Trophoblast cell (in vitro differentiated cells and primary cell): ENCODE data around the gene CLPTM1L.

Source experiments
- DNase-seq, 2 donors: peaks; one replicate each; pipeline ENCODE4 v3.0.0-alpha.2; 2016
- H2AFZ ChIP-seq: 2 replicates; pipeline ENCODE4 v1.6.1; 2013; ENCODE audit warnings: low read length, moderate library complexity, mild to moderate bottlenecking; ENCODE audit not compliant: insufficient read depth, poor library complexity
- H2AK5ac ChIP-seq: 2 replicates; pipeline ENCODE4 v1.6.1; 2013; ENCODE audit warnings: mild to moderate bottlenecking, low read length
- H2BK120ac ChIP-seq: 2 replicates; pipeline ENCODE4 v1.6.1; 2013; ENCODE audit warnings: low read length, mild to moderate bottlenecking, moderate library complexity; ENCODE audit not compliant: insufficient read depth, poor library complexity
- H2BK12ac ChIP-seq: 2 replicates; pipeline ENCODE4 v1.6.1; 2013; ENCODE audit warnings: mild to moderate bottlenecking, low read length, moderate library complexity
- H2BK5ac ChIP-seq: 2 replicates; pipeline ENCODE4 v1.6.1; 2013; ENCODE audit warnings: low read length, low read depth, moderate library complexity, mild to moderate bottlenecking; ENCODE audit not compliant: poor library complexity
- H3K14ac ChIP-seq: 2 replicates; pipeline ENCODE4 v1.6.1; 2013; ENCODE audit warnings: mild to moderate bottlenecking, low read length
- H3K18ac ChIP-seq: 2 replicates; pipeline ENCODE4 v1.6.1; 2013; ENCODE audit warnings: mild to moderate bottlenecking, low read length
- H3K23ac ChIP-seq: 2 replicates; pipeline ENCODE4 v1.6.1; 2013; ENCODE audit warnings: low read length
- H3K27ac ChIP-seq: 2 replicates; pipeline ENCODE4 v1.5.1; 2013; ENCODE audit warnings: low read depth, mild to moderate bottlenecking, inconsistent platforms, low read length, moderate library complexity
- H3K27me3 ChIP-seq: 2 replicates; pipeline ENCODE4 v1.6.1; 2013; ENCODE audit warnings: inconsistent platforms, mild to moderate bottlenecking, low read length, moderate library complexity; ENCODE audit not compliant: insufficient read depth
- H3K36me3 ChIP-seq, 2 experiments: 1 replicate in 1 of 2; 2 replicates in 1 of 2; pipeline ENCODE4 v1.6.1; 2013; ENCODE audit warnings: low read length in 2 of 2, mild to moderate bottlenecking in 2 of 2, moderate library complexity in 1 of 2; ENCODE audit not compliant: insufficient read depth in 2 of 2, control insufficient read depth in 1 of 2
- H3K4ac ChIP-seq: 2 replicates; pipeline ENCODE4 v1.6.1; 2013; ENCODE audit warnings: low read depth, mild to moderate bottlenecking, low read length, moderate library complexity
- H3K4me1 ChIP-seq, 2 experiments: 1 replicate in 1 of 2; 2 replicates in 1 of 2; pipeline ENCODE4 v1.6.1; 2013; ENCODE audit warnings: low read length in 2 of 2, mild to moderate bottlenecking in 2 of 2, moderate library complexity in 1 of 2; ENCODE audit not compliant: insufficient read depth in 2 of 2, control insufficient read depth in 1 of 2
- H3K4me2 ChIP-seq: 2 replicates; pipeline ENCODE4 v1.6.1; 2013; ENCODE audit warnings: inconsistent platforms, mild to moderate bottlenecking, low read length, moderate library complexity
- H3K4me3 ChIP-seq: 2 replicates; pipeline ENCODE4 v1.5.1; 2013; ENCODE audit warnings: mild to moderate bottlenecking, low read depth, low read length, inconsistent platforms
- H3K79me1 ChIP-seq: one replicate; pipeline ENCODE4 v1.6.1; 2013; ENCODE audit warnings: low read length
- H3K79me2 ChIP-seq: 2 replicates; pipeline ENCODE4 v1.6.1; 2013; ENCODE audit warnings: low read length, mild to moderate bottlenecking; ENCODE audit not compliant: control insufficient read depth, insufficient read depth, poor library complexity
- H3K9ac ChIP-seq: 2 replicates; pipeline ENCODE4 v1.6.1; 2013; ENCODE audit warnings: mild to moderate bottlenecking, low read length
- H3K9me3 ChIP-seq: 2 replicates; pipeline ENCODE4 v1.6.1; 2013; ENCODE audit warnings: low read depth, mild to moderate bottlenecking, control low read depth, inconsistent platforms, low read length; ENCODE audit not compliant: insufficient read depth
- H4K12ac ChIP-seq: 2 replicates; pipeline ENCODE4 v1.6.1; 2013; ENCODE audit warnings: low read depth, mild to moderate bottlenecking, low read length, moderate library complexity
- H4K8ac ChIP-seq: 2 replicates; pipeline ENCODE4 v1.6.1; 2013; ENCODE audit warnings: low read depth, mild to moderate bottlenecking, low read length, moderate library complexity
- H4K91ac ChIP-seq: one replicate; pipeline ENCODE4 v1.6.1; 2013; ENCODE audit warnings: low read depth, mild to moderate bottlenecking, low read length, moderate library complexity
- WGBS: extraction: QIAGEN DNeasy Blood & Tissue Kit; methylation state at CpG from one replicate; pipeline ENCODE4 v1.1.7; 2013; ENCODE audit warnings: missing lambda C conversion rate; ENCODE audit not compliant: insufficient read length, insufficient coverage; ENCODE audit errors: extremely low coverage; 5-methylcytosine and 5-hydroxymethylcytosine counted together

CLPTM1L gene

GRCh38 chr5:1368756-1369155 is 23.9 kb upstream of the CLPTM1L start:
- Histone ChIP-seq H3K23ac (no peak overlapping the region), H4K12ac (no peak overlapping the region), H3K79me1 (no peaks in the 10 kb centered on the region), H3K18ac (no peak overlapping the region), H3K27me3 (no peaks in the 10 kb centered on the region), H3K9me3 (no peaks in the 10 kb centered on the region), H2AK5ac (no peak overlapping the region), H2BK120ac (no peak overlapping the region), H3K4me1 (no peaks in the 10 kb centered on the region), H2BK5ac (no peak overlapping the region), H3K79me2 (no peaks in the 10 kb centered on the region), H3K9ac (no peak overlapping the region), H2BK12ac (no peak overlapping the region), H3K4me3 (no peak overlapping the region), H3K36me3 (no peaks in the 10 kb centered on the region), H4K8ac (no peak overlapping the region), H3K14ac (no peak overlapping the region), H3K27ac (no peak overlapping the region), H2AFZ (no peak overlapping the region), H4K91ac (no peak overlapping the region), H3K4me2 (no peak overlapping the region), H3K4ac (no peak overlapping the region)
- WGBS = no CpG with 5 or more reads among the region's 4 CpGs
- DNase-seq = no peak

DNA sequence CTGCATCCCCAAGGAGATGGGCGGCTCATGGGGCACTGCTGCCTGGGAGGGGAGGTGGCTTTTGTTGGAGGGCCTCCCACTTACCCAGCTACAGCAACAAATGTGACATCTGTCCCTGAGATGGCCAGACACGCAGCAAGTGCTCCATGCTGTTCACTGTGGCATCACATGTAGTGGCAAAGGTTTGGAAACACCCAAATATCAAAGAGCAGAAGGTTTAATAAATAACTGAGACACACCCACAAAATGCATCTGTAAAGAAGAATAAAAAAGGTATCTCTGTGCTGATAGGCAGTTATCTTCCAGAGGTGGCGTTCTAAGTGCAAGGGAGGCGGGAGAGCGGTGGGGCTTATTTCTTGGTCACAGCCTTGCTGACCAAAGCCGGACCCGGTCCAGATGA is 23.3 kb upstream of the CLPTM1L start:
- WGBS = no CpG with 5 or more reads among the region's 7 CpGs
- DNase-seq = no peak

DNA sequence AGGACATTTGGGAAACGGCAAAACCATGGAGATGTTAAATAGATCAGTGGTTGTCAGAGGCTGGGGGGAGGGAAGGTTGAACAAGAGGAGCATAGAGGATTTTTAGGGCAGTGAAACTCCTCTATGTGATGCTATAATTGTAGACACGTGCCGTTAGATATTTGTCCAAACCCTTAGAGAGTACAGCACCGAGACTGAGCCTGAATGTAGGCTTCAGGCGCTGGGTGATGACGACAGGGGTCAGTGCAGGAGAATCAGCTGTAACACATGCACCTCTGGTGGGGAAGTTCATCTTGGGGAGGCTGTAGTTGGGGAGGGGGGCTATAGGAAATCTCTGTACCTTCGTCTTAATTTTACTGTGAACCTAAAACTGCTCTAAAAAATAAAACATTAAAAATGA is 22.2 kb upstream of the CLPTM1L start:
- H4K91ac ChIP-seq = no peak overlapping the region
- H3K36me3 ChIP-seq = no peaks in the 10 kb centered on the region
- no peaks in the 10 kb centered on the region for H3K4me1 ChIP-seq
- no peak overlapping the region for H4K8ac ChIP-seq
- no CpG with 5 or more reads among the region's 7 CpGs for WGBS
- no peaks in the 10 kb centered on the region for H3K9me3 ChIP-seq
- H3K79me1 ChIP-seq = no peaks in the 10 kb centered on the region
- no peak overlapping the region for H2BK5ac ChIP-seq
- H2BK120ac ChIP-seq = no peak overlapping the region
- DNase-seq = no peak
- no peaks in the 10 kb centered on the region for H3K79me2 ChIP-seq
- no peak overlapping the region for H3K9ac ChIP-seq
- no peak overlapping the region for H4K12ac ChIP-seq
- no peak overlapping the region for H2AFZ ChIP-seq
- no peak overlapping the region for H3K4me2 ChIP-seq
- no peak overlapping the region for H3K14ac ChIP-seq
- no peak overlapping the region for H3K4ac ChIP-seq
- no peak overlapping the region for H3K18ac ChIP-seq
- H2BK12ac ChIP-seq = no peak overlapping the region
- no peak overlapping the region for H3K27ac ChIP-seq
- H3K27me3 ChIP-seq = no peaks in the 10 kb centered on the region
- H3K4me3 ChIP-seq = no peak overlapping the region
- H3K23ac ChIP-seq = no peak overlapping the region
- no peak overlapping the region for H2AK5ac ChIP-seq

More for the DNA sequence above, 23.3 kb upstream of the CLPTM1L start:
- Histone ChIP-seq H4K12ac (no peak overlapping the region), H3K4me2 (no peak overlapping the region), H3K9ac (no peak overlapping the region), H3K14ac (no peak overlapping the region), H2AFZ (no peak overlapping the region), H2BK120ac (no peak overlapping the region), H3K4me3 (no peak overlapping the region), H3K4ac (no peak overlapping the region), H2AK5ac (no peak overlapping the region), H3K36me3 (no peaks in the 10 kb centered on the region), H3K27ac (no peak overlapping the region), H3K18ac (no peak overlapping the region), H4K91ac (no peak overlapping the region), H3K27me3 (no peaks in the 10 kb centered on the region), H3K4me1 (no peaks in the 10 kb centered on the region), H2BK5ac (no peak overlapping the region), H3K79me2 (no peaks in the 10 kb centered on the region), H3K23ac (no peak overlapping the region), H4K8ac (no peak overlapping the region), H2BK12ac (no peak overlapping the region), H3K79me1 (no peaks in the 10 kb centered on the region), H3K9me3 (no peaks in the 10 kb centered on the region)

DNA sequence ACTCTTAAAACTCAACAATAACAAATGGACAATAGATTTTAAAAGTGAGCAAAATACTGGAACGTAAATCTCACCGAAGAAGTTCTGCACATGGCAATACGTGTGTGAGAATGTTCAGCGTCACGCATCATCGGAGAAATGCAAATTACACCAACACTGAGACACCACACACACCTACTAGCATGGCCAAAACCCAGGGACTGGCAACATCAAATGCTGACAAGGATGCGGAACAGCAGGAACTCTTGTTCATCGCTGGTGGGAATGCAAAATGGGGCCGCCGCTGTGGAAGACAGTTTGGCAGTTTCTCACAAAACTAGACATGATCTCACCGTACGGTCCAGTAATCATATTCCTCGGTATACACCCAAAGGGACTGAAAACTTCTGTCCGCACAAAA is 21.6 kb upstream of the CLPTM1L start:
- Histone ChIP-seq H3K4ac (no peak overlapping the region), H3K9ac (no peak overlapping the region), H3K4me3 (no peak overlapping the region), H3K4me2 (no peak overlapping the region), H4K8ac (no peak overlapping the region), H3K27me3 (no peaks in the 10 kb centered on the region), H3K36me3 (no peaks in the 10 kb centered on the region), H3K9me3 (no peaks in the 10 kb centered on the region), H2BK5ac (no peak overlapping the region), H3K79me1 (no peaks in the 10 kb centered on the region), H4K12ac (no peak overlapping the region), H2AFZ (no peak overlapping the region), H3K14ac (no peak overlapping the region), H2BK120ac (no peak overlapping the region), H4K91ac (no peak overlapping the region), H3K27ac (no peak overlapping the region), H3K18ac (no peak overlapping the region), H3K23ac (no peak overlapping the region), H3K79me2 (no peaks in the 10 kb centered on the region), H3K4me1 (no peaks in the 10 kb centered on the region), H2AK5ac (no peak overlapping the region), H2BK12ac (no peak overlapping the region)
- no peak for DNase-seq
- no CpG with 5 or more reads among the region's 14 CpGs for WGBS
